Measurements from ENCODE around the gene SHKBP1. TPM values are rescaled to one million over a fixed set of nuclear protein-coding genes. Genes with fewer than 3 reads are reported as not detected.
A peak's percentile ranks its signal among the peaks of the same experiment; 100 is the strongest.

SHKBP1 gene
- total and polyA plus RNA-seq, 9 of the 15 experiments (the other 6 are each of a cell fraction or from before 2014, with no cell fraction given) = 1.2 to 58.1 (median 22.3) TPM

DNA sequence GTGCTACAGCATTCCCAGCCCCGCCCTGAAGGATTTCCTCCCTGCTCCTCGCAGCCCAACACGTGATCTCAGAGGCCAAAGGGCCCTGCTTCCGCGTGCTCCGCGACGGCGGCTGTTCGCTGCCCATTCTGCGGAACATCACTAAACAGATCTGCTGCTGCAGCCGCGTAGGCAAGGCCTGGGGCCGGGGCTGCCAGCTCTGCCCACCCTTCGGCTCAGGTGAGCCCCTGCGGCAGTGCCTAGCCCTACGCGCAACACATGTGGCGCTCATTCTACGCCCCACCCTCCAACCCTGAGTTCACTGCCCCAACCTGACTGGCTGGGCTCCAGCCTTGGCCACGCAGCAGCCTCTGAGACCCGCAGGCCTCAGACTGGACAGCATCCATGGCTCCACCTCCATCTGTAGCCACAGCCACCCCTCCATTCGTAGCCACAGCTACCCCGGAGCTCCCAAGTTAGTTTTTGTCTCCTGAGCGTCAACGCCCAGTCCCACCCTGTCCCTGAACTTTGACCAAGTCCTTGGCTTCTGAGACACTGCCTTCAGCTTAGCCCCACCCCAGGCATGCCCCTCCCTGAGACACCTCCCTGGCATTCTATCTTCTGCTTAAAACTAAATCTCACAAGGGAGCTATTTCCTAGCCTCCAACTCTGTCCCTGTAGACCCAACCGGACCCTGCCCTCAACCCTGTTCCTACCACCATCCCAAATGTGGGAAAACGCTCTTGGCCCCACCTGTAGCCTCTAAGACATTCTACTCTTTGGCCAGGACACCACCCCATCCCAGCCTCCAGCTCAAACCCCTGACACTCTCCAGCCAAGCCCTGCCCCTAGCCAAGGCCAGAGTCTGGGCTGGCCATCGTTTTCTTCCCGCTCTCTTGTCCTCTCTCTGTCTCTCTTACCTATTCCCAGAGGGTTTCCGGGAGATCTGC lies 30.9 kb downstream of the SHKBP1 start (continued):
- TF ChIP-seq L3MBTL2 (IDR thresholded peaks at IDR 0.05) (peak; percentile 74; the same call in 1 of the 2 replicates), ZEB2 (IDR thresholded peaks at IDR 0.05) (no peak), ATF1 (CRISPR knock-in tag; IDR thresholded peaks at IDR 0.05) (no peak), ATF1 (tag; IDR thresholded peaks at IDR 0.05) (no peak), KLF1 (tag; IDR thresholded peaks at IDR 0.05) (no peak), RUNX1 (IDR thresholded peaks at IDR 0.05; ENCODE audit: low read depth) (no peak), XRCC5 (IDR thresholded peaks at IDR 0.05; ENCODE audit: low read depth, low read length) (no peak), NR2C1 (IDR thresholded peaks at IDR 0.05) (peak; percentile 45; the same call in 1 of the 2 replicates), NR2C1 (tag; IDR thresholded peaks at IDR 0.05) (peak; percentile 57; the same call in 1 of the 2 replicates), RAD51 (IDR thresholded peaks at IDR 0.05; ENCODE audit: borderline replicate concordance, low read depth) (0 out of 2 replicates have a peak, but pooled peaks have one; percentile 12), MTA1 (IDR thresholded peaks at IDR 0.05; ENCODE audit: borderline replicate concordance) (no peak), PHF8 (IDR thresholded peaks at IDR 0.05; ENCODE audit: borderline replicate concordance, low read length) (no peak), C11orf30 (IDR thresholded peaks at IDR 0.05; ENCODE audit: low read depth) (no peak), POLR2G (IDR thresholded peaks at IDR 0.05; ENCODE audit: low read depth, low read length) (peak; percentile 67)
- TF ChIP-seq, protein P1, sequence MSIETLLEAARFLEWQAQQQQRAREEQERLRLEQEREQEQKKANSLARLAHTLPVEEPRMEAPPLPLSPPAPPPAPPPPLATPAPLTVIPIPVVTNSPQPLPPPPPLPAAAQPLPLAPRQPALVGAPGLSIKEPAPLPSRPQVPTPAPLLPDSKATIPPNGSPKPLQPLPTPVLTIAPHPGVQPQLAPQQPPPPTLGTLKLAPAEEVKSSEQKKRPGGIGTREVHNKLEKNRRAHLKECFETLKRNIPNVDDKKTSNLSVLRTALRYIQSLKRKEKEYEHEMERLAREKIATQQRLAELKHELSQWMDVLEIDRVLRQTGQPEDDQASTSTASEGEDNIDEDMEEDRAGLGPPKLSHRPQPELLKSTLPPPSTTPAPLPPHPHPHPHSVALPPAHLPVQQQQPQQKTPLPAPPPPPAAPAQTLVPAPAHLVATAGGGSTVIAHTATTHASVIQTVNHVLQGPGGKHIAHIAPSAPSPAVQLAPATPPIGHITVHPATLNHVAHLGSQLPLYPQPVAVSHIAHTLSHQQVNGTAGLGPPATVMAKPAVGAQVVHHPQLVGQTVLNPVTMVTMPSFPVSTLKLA (conservative IDR thresholded peaks at IDR 0.05) = 0 out of 4 replicates have a peak, but pooled peaks of 1 of the 2 experiments have one; percentile 21
- TF ChIP-seq, protein P2, sequence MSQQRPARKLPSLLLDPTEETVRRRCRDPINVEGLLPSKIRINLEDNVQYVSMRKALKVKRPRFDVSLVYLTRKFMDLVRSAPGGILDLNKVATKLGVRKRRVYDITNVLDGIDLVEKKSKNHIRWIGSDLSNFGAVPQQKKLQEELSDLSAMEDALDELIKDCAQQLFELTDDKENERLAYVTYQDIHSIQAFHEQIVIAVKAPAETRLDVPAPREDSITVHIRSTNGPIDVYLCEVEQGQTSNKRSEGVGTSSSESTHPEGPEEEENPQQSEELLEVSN (IDR thresholded peaks at IDR 0.05; ENCODE audit: borderline replicate concordance in 1 of 2, extremely low read depth in 1 of 2, insufficient read depth in 1 of 2, insufficient read length in 1 of 2, low read depth in 1 of 2, low read length in 1 of 2, poor library complexity in 1 of 2, severe bottlenecking in 1 of 2) = peak; percentile 62 to 70
- TF ChIP-seq, protein P3, sequence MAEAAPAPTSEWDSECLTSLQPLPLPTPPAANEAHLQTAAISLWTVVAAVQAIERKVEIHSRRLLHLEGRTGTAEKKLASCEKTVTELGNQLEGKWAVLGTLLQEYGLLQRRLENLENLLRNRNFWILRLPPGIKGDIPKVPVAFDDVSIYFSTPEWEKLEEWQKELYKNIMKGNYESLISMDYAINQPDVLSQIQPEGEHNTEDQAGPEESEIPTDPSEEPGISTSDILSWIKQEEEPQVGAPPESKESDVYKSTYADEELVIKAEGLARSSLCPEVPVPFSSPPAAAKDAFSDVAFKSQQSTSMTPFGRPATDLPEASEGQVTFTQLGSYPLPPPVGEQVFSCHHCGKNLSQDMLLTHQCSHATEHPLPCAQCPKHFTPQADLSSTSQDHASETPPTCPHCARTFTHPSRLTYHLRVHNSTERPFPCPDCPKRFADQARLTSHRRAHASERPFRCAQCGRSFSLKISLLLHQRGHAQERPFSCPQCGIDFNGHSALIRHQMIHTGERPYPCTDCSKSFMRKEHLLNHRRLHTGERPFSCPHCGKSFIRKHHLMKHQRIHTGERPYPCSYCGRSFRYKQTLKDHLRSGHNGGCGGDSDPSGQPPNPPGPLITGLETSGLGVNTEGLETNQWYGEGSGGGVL (CRISPR knock-in tag; IDR thresholded peaks at IDR 0.05) = no peak
- TF ChIP-seq, protein P4, sequence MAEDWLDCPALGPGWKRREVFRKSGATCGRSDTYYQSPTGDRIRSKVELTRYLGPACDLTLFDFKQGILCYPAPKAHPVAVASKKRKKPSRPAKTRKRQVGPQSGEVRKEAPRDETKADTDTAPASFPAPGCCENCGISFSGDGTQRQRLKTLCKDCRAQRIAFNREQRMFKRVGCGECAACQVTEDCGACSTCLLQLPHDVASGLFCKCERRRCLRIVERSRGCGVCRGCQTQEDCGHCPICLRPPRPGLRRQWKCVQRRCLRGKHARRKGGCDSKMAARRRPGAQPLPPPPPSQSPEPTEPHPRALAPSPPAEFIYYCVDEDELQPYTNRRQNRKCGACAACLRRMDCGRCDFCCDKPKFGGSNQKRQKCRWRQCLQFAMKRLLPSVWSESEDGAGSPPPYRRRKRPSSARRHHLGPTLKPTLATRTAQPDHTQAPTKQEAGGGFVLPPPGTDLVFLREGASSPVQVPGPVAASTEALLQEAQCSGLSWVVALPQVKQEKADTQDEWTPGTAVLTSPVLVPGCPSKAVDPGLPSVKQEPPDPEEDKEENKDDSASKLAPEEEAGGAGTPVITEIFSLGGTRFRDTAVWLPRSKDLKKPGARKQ (CRISPR knock-in tag; IDR thresholded peaks at IDR 0.05) = peak; percentile 90
- TF ChIP-seq, protein P5, sequence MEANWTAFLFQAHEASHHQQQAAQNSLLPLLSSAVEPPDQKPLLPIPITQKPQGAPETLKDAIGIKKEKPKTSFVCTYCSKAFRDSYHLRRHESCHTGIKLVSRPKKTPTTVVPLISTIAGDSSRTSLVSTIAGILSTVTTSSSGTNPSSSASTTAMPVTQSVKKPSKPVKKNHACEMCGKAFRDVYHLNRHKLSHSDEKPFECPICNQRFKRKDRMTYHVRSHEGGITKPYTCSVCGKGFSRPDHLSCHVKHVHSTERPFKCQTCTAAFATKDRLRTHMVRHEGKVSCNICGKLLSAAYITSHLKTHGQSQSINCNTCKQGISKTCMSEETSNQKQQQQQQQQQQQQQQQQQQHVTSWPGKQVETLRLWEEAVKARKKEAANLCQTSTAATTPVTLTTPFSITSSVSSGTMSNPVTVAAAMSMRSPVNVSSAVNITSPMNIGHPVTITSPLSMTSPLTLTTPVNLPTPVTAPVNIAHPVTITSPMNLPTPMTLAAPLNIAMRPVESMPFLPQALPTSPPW (CRISPR knock-in tag; IDR thresholded peaks at IDR 0.05) = no peak

All from K562 (cell line).